GM18502 (cell line): Measurements from ENCODE around the gene RBM38.

ENCODE experiments used
- ATAC-seq: cut with Tn5 transposase; IDR thresholded peaks from one replicate; pipeline ENCODE4 v1.9.1; 2021; ENCODE audit warnings: mild to moderate bottlenecking; ENCODE audit not compliant: unreplicated experiment, poor library complexity

Gene RBM38

GRCh38 chr20:57445298-57445697 lies 54.1 kb downstream of the RBM38 start:
- ATAC-seq: no peak

GRCh38 chr20:57445774-57446173 lies 54.6 kb downstream of the RBM38 start:
- ATAC-seq: no peak

- no peak for ATAC-seq
These were observed 57.7 kb downstream of the RBM38 start for GRCh38 chr20:57448764-57449354.

GRCh38 chr20:57449398-57450354 lies 58.5 kb downstream of the RBM38 start:
- ATAC-seq: peak; percentile 4

GRCh38 chr20:57450419-57450818 lies 59.2 kb downstream of the RBM38 start:
- peak; percentile 73 for ATAC-seq

- ATAC-seq: no peak
These were observed 59.7 kb downstream of the RBM38 start for GRCh38 chr20:57450931-57451330.

GRCh38 chr20:57451431-57451794 lies 60.2 kb downstream of the RBM38 start:
- ATAC-seq: no peak

GRCh38 chr20:57451795-57452661 lies 60.8 kb downstream of the RBM38 start:
- ATAC-seq: no peak

GRCh38 chr20:57455386-57455785 lies 64.2 kb downstream of the RBM38 start:
- ATAC-seq: no peak

GRCh38 chr20:57456116-57456515 lies 64.9 kb downstream of the RBM38 start:
- no peak for ATAC-seq

- no peak for ATAC-seq
These were observed 66.3 kb downstream of the RBM38 start for GRCh38 chr20:57457243-57458095.

- ATAC-seq: no peak
These were observed 67.4 kb downstream of the RBM38 start for GRCh38 chr20:57458400-57459160.
